Measurements from ENCODE around the gene CCNL1.

GRCh38 chr3:157122116-157122515, 37.8 kb downstream of the CCNL1 start:
- no peak for TF ChIP-seq CREB5 (CRISPR knock-in tag; IDR thresholded peaks at IDR 0.05; ENCODE audit: low read depth)
- TF ChIP-seq PPARA (CRISPR knock-in tag; IDR thresholded peaks at IDR 0.05; ENCODE audit: borderline replicate concordance): no peak
- no peak for TF ChIP-seq PATZ1 (CRISPR knock-in tag; IDR thresholded peaks at IDR 0.05; ENCODE audit: borderline replicate concordance)
- no peak for TF ChIP-seq GLIS3 (CRISPR knock-in tag; IDR thresholded peaks at IDR 0.05)
- no peak for TF ChIP-seq POU6F1 (CRISPR knock-in tag; IDR thresholded peaks at IDR 0.05; ENCODE audit: borderline replicate concordance, low read depth)
- TF ChIP-seq RARB (CRISPR knock-in tag; IDR thresholded peaks at IDR 0.05): no peak
- no peak for TF ChIP-seq BACH2 (CRISPR knock-in tag; IDR thresholded peaks at IDR 0.05; ENCODE audit: borderline replicate concordance)
- no peak for TF ChIP-seq ZFP30 (CRISPR knock-in tag; IDR thresholded peaks at IDR 0.05)
- no peak for TF ChIP-seq SNAI2 (CRISPR knock-in tag; IDR thresholded peaks at IDR 0.05)
- no peak for TF ChIP-seq TOX (CRISPR knock-in tag; IDR thresholded peaks at IDR 0.05; ENCODE audit: borderline replicate concordance)
- TF ChIP-seq ZC3H10 (CRISPR knock-in tag; IDR thresholded peaks at IDR 0.05): no peak
- TF ChIP-seq OSR1 (CRISPR knock-in tag; IDR thresholded peaks at IDR 0.05): no peak
- no peak for TF ChIP-seq ZFP3 (CRISPR knock-in tag; IDR thresholded peaks at IDR 0.05)
